HepG2 (cell line): ENCODE data around the gene P2RX7. TPM values are rescaled to one million over a fixed set of nuclear protein-coding genes. Genes with fewer than 3 reads are reported as not detected.
A peak's percentile ranks its signal among the peaks of the same experiment; 100 is the strongest.

Source experiments
- ATAC-seq: fragments of 200-7000 bp; cut with Tn5 transposase; 3 replicates; pipeline ENCODE4 v1.9.1; 2020; ENCODE audit warnings: mild to moderate bottlenecking, moderate library complexity
- BruUV-seq: library from RNA; stranded (reverse); fragments of 400-500 nt; replicated peaks from 2 replicates; lab custom pipeline; 2021; lab: Mats Ljungman, UMichigan
- CTCF ChIA-PET: fragments of 300-600 bp; formaldehyde crosslinking; extraction: SDS; loops from one replicate; lab custom pipeline; 2021; ENCODE audit warnings: low total read pairs, inconsistent platforms, low intra/inter-chr PET ratio; lab: Yijun Ruan, JAX
- POLR2A ChIA-PET: fragments of 350-600 bp; sonication (Branson Sonifier 250); formaldehyde crosslinking; loops from one replicate; lab custom pipeline; 2020; ENCODE audit warnings: antibody characterized with exemption, inconsistent platforms; lab: Yijun Ruan, JAX
- DNase-seq: peaks from one replicate; pipeline ENCODE4 v3.0.0-alpha.2; 2015; ENCODE audit warnings: low spot score
- FAIRE-seq: peaks from 3 replicates; lab custom pipeline; 2011; peaks lifted over from hg19 to GRCh38; lab: Jason Lieb, UNC
- H2AFZ ChIP-seq: one replicate; pipeline ENCODE4 v1.6.1; 2011; ENCODE audit warnings: low read length, inconsistent platforms
- H3K27ac ChIP-seq: fragments of 300-600 bp; 3 replicates; pipeline ENCODE4 v1.8.0; 2011; ENCODE audit warnings: mixed run types, mild to moderate bottlenecking, mixed read lengths, low read length, inconsistent platforms; ENCODE audit not compliant: insufficient read depth; ENCODE audit errors: extremely low read length
- H3K27me3 ChIP-seq, 2 experiments: fragments of 200-600 bp in 1 of 2; 2 replicates in 1 of 2; 3 replicates in 1 of 2; pipeline versions ENCODE4 v1.6.0 to v1.8.0; 2011; ENCODE audit warnings: low read length in 2 of 2, mild to moderate bottlenecking in 2 of 2, moderate library complexity in 2 of 2, inconsistent platforms in 1 of 2; ENCODE audit not compliant: insufficient read depth in 2 of 2, control insufficient read depth in 1 of 2
- H3K36me3 ChIP-seq, 2 experiments: fragments of 200-600 bp in 1 of 2; replicated peaks in 1 of 2; 2 replicates in 1 of 2; 3 replicates in 1 of 2; pipeline versions ENCODE4 v1.5.1 to v1.8.0; 2011; ENCODE audit warnings: low read length in 2 of 2, inconsistent platforms in 1 of 2; ENCODE audit not compliant: insufficient read depth in 2 of 2, control insufficient read depth in 1 of 2
- H3K4me1 ChIP-seq: 2 replicates; pipeline ENCODE4 v1.5.1; 2012; ENCODE audit warnings: low read length, inconsistent platforms; ENCODE audit not compliant: insufficient read depth
- H3K4me2 ChIP-seq: 2 replicates; pipeline ENCODE4 v1.6.0; 2011; ENCODE audit warnings: low read depth, low read length, inconsistent platforms
- H3K4me3 ChIP-seq, 3 experiments: fragments of 200-600 bp in 1 of 3; sonication (generic), shearing (Covaris generic) in 1 of 3; replicated peaks in 1 of 3; 2 replicates each; pipeline ENCODE4 v1.5.1; 2011 to 2016; ENCODE audit warnings: low read length in 3 of 3, inconsistent platforms in 2 of 3, low read depth in 2 of 3, mild to moderate bottlenecking in 2 of 3, control low read depth in 1 of 3, mixed read lengths in 1 of 3; ENCODE audit not compliant: insufficient read depth in 1 of 3
- H3K79me2 ChIP-seq: one replicate; pipeline ENCODE4 v1.6.1; 2011; ENCODE audit warnings: low read length, inconsistent platforms; ENCODE audit not compliant: insufficient read depth
- H3K9ac ChIP-seq: 2 replicates; pipeline ENCODE4 v1.6.0; 2011; ENCODE audit warnings: mild to moderate bottlenecking, low read depth, low read length, inconsistent platforms; ENCODE audit not compliant: insufficient read depth
- H3K9me3 ChIP-seq: 2 replicates; pipeline ENCODE4 v1.5.1; 2012; ENCODE audit warnings: mild to moderate bottlenecking, low read length
- H4K20me1 ChIP-seq: 2 replicates; pipeline ENCODE4 v1.6.0; 2011; ENCODE audit warnings: inconsistent platforms, mild to moderate bottlenecking, low read length, moderate library complexity; ENCODE audit not compliant: insufficient read depth
- AGO2 ChIP-seq: fragments of 200-400 bp; formaldehyde crosslinking; optimal IDR thresholded peaks from 2 replicates; pipeline ENCODE3; 2017; ENCODE audit warnings: mild to moderate bottlenecking, low read depth, low read length, moderate library complexity
- HDAC1 ChIP-seq: sonication (generic); formaldehyde crosslinking; IDR thresholded peaks from 2 replicates; pipeline ENCODE4 v1.5.1; 2020; ENCODE audit warnings: mild to moderate bottlenecking, missing genetic modification reagents
- ZNF326 ChIP-seq: sonication (generic); formaldehyde crosslinking; IDR thresholded peaks from 2 replicates; pipeline ENCODE4 v1.4.0; 2020; ENCODE audit warnings: missing genetic modification reagents, borderline replicate concordance
- ZNF547 ChIP-seq: sonication (generic); formaldehyde crosslinking; IDR thresholded peaks from 2 replicates; pipeline ENCODE4 v1.5.1; 2020; ENCODE audit warnings: mild to moderate bottlenecking, missing genetic modification reagents
- ZNF562 ChIP-seq: sonication (generic); formaldehyde crosslinking; IDR thresholded peaks from 2 replicates; pipeline ENCODE4 v1.8.0; 2022; ENCODE audit warnings: missing genetic modification reagents, borderline replicate concordance
- ZNF816 ChIP-seq: sonication (generic); formaldehyde crosslinking; IDR thresholded peaks from 2 replicates; pipeline ENCODE4 v1.8.0; 2022; ENCODE audit warnings: missing genetic modification reagents, mild to moderate bottlenecking, borderline replicate concordance
- WGBS: methylation state at CpG from one replicate; pipeline ENCODE4 v1.1.6; 2017; ENCODE audit warnings: low lambda C conversion rate; 5-methylcytosine and 5-hydroxymethylcytosine counted together
- in situ Hi-C: cut with HindIII; loops from 2 replicates; pipeline ENCODE4 v1.10.0; 2017; ENCODE audit warnings: low pct_unique_long_range_greater_than_20kb; ENCODE audit not compliant: extremely low pct_ligation_motif_present
- intact Hi-C: fragments of 100-400 bp; cut with micrococcal nuclease; formaldehyde crosslinking; loops from one replicate; pipeline ENCODE4 v1.10.0; 2022; ENCODE audit not compliant: unreplicated experiment
- polyA plus RNA-seq, 8 experiments: library from polyadenylated mRNA; depleted of rRNA in 3 of 8; stranded (reverse) in 7 of 8; unstranded in 1 of 8; fragments of >200 nt; fragmentation: Illumina TruSeq in 4 of 8; extraction: Trizol in 4 of 8; gene quantifications; 2 replicates each; pipeline versions ENCODE4 v1.2.1 to v1.2.3, GENCODE V29; 2011 to 2016; ENCODE audit warnings: low read depth in 4 of 8, missing spikeins in 1 of 8, mixed read lengths in 1 of 8; ENCODE audit not compliant: insufficient read depth in 1 of 8
- total RNA-seq, 5 experiments: library from RNA; depleted of rRNA; stranded (reverse); fragments of >200 nt; fragmentation: Illumina TruSeq; extraction: Trizol; gene quantifications; 2 replicates each; pipeline ENCODE4 v1.2.3, GENCODE V29; 2016; ENCODE audit warnings: low read depth in 1 of 5
- TF ChIP-seq, protein P1 (sequence below): sonication (generic); formaldehyde crosslinking; IDR thresholded peaks from 2 replicates; pipeline ENCODE4 v1.4.0; 2020; ENCODE audit warnings: mild to moderate bottlenecking, low read depth, missing genetic modification reagents
- TF ChIP-seq, protein P2 (sequence below): sonication (generic); formaldehyde crosslinking; IDR thresholded peaks from 2 replicates; pipeline ENCODE4 v1.4.0; 2020; ENCODE audit warnings: missing genetic modification reagents, mild to moderate bottlenecking, borderline replicate concordance

P2RX7 gene
- total and polyA plus RNA-seq, 2 of the 13 experiments (the other 11 are each of a cell fraction or from before 2014, with no cell fraction given) = 0.13 to 0.73 TPM

DNA sequence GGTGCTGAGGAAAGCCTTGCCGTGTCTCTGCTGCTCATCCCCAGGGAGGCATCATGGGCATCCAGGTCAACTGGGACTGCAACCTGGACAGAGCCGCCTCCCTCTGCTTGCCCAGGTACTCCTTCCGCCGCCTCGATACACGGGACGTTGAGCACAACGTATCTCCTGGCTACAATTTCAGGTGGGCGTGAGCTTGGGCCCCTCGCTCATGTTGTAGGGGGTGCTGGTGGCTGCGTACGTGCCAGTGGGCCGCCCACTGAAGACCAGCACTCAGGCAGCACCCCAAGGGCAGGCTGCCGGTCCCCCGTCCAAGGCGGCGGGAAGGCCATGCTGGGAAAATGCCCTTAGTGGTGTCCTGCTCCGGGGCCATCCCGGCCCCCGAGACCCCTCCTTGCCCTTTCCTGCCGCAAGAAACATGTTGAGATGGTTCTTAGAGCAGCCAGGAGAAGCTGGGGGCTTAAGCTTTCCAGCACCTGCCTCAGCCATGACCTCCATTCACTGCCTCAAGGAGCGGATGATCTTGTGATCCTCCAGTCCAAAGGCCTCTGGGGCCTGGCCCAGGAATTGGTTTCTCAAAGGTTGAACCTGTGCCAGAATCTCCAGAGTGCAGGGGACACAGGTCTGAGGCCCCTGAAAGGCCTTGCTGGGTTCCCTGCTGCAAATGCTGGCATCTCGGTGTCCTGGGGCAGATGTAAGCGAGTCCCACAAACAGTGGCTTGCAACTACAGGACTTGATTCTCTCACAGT lies 96.4 kb downstream of the P2RX7 start:
- no peak for FAIRE-seq
- POLR2A ChIA-PET = no interaction called here
- H3K9ac ChIP-seq = no peak overlapping the region
- H3K4me3 ChIP-seq = no peak overlapping the region
- TF ChIP-seq ZNF816 (CRISPR knock-in tag) (no peak), HDAC1 (CRISPR knock-in tag) (no peak), ZNF326 (CRISPR knock-in tag) (no peak), ZNF562 (CRISPR knock-in tag) (no peak), AGO2 (peak; percentile 49), ZNF547 (CRISPR knock-in tag) (no peak)
- TF ChIP-seq, protein P1, sequence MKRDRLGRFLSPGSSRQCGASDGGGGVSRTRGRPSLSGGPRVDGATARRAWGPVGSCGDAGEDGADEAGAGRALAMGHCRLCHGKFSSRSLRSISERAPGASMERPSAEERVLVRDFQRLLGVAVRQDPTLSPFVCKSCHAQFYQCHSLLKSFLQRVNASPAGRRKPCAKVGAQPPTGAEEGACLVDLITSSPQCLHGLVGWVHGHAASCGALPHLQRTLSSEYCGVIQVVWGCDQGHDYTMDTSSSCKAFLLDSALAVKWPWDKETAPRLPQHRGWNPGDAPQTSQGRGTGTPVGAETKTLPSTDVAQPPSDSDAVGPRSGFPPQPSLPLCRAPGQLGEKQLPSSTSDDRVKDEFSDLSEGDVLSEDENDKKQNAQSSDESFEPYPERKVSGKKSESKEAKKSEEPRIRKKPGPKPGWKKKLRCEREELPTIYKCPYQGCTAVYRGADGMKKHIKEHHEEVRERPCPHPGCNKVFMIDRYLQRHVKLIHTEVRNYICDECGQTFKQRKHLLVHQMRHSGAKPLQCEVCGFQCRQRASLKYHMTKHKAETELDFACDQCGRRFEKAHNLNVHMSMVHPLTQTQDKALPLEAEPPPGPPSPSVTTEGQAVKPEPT (CRISPR knock-in tag) = no peak
- TF ChIP-seq, protein P2, sequence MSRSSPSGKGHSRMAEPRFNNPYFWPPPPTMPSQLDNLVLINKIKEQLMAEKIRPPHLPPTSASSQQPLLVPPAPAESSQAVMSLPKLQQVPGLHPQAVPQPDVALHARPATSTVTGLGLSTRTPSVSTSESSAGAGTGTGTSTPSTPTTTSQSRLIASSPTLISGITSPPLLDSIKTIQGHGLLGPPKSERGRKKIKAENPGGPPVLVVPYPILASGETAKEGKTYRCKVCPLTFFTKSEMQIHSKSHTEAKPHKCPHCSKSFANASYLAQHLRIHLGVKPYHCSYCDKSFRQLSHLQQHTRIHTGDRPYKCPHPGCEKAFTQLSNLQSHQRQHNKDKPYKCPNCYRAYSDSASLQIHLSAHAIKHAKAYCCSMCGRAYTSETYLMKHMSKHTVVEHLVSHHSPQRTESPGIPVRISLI (CRISPR knock-in tag) = no peak
- TF ChIP-seq, all 625 proteins: peak for 1
- Histone ChIP-seq H3K4me2 (no peak overlapping the region), H3K27ac (no peak overlapping the region), H3K9me3 (no peaks in the 10 kb centered on the region), H4K20me1 (no peaks in the 10 kb centered on the region), H3K36me3 (no peaks in the 10 kb centered on the region; a peak in 1 of 5 replicates), H3K4me1 (peaks cover 31% of the 10 kb centered on the region), H3K79me2 (no peaks in the 10 kb centered on the region), H3K27me3 (no peaks in the 10 kb centered on the region), H2AFZ (no peak overlapping the region)
- DNase-seq (no peak), ATAC-seq (no peak)
- BruUV-seq = no TSS peak
- CTCF ChIA-PET = no interaction called here
- WGBS = 94% methylated on average over 11 of the region's 24 CpGs
- in situ Hi-C loops (no loop called here), intact Hi-C loops (no loop called here)
